Spleen (tissue), 3 donors: ENCODE results near the gene NTSR1.

Experiments
- POLR2A ChIP-seq, 3 donors: fragments of 450-650 bp; IDR thresholded peaks; one replicate each; pipeline ENCODE4 v1.5.1; 2017; ENCODE audit warnings: antibody characterized with exemption in 3 of 3, mild to moderate bottlenecking in 1 of 3
- POLR2AphosphoS5 ChIP-seq, 3 donors: sonication (generic); formaldehyde crosslinking; IDR thresholded peaks; one replicate each; pipeline ENCODE4 v1.5.1; 2017; ENCODE audit warnings: antibody characterized with exemption in 3 of 3

- TF ChIP-seq POLR2A (IDR thresholded peaks at IDR 0.05) (no peak), POLR2AphosphoS5 (IDR thresholded peaks at IDR 0.05) (no peak)
Measured at GRCh38 chr20:62755817-62756724, 47.4 kb downstream of the NTSR1 start.
